Adipose tissue (tissue), 3 donors: ENCODE results near the gene DAPK2. TPM values are rescaled to one million over a fixed set of nuclear protein-coding genes. Genes with fewer than 3 reads are reported as not detected.

Experiments
- H3K27ac ChIP-seq: one replicate; pipeline ENCODE4 v1.5.1; 2013; ENCODE audit warnings: low read depth, low read length
- WGBS, 3 donors: extraction: QIAGEN DNeasy Blood & Tissue Kit; methylation state at CpG; one replicate each; pipeline ENCODE4 v1.1.7; 2013; 5-methylcytosine and 5-hydroxymethylcytosine counted together
- polyA plus RNA-seq, 3 donors: library from polyadenylated mRNA; stranded (reverse); fragments of 200-250 nt; gene quantifications; one replicate each; pipeline ENCODE4 v1.2.3, GENCODE V29; 2013
- donor health status: healthy with polysubstance abuse.
- donor health status: Bipolar disorder and iron deficiency.
- donor health status: healthy.

The DAPK2 gene
- polyA plus RNA-seq, 3 donors: 3.8 to 29.7 (median 9.8) TPM

GRCh38 chr15:64008177-64008576 lies 38.1 kb downstream of the DAPK2 start:
- no peak overlapping the region for H3K27ac ChIP-seq

DNA sequence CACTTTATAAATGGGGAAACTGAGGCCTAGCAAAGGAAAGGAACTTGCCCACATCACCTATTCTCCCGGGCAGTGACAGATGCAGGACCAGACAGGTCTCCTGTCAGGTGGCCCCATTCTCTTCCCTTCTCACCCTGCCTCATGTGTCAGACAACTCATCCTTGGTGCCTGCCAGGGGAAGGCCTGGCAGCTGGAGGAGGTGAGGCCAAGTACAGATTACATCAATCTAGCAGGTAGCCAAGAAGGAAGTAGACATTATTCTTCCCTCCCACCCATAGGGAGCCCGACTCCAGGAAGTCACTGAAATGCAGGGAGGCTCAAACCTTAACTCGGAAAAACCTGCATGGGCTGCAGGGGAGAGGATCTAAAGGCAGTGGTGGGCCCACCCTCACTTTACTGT lies 39.6 kb downstream of the DAPK2 start:
- H3K27ac ChIP-seq: no peak overlapping the region

DNA sequence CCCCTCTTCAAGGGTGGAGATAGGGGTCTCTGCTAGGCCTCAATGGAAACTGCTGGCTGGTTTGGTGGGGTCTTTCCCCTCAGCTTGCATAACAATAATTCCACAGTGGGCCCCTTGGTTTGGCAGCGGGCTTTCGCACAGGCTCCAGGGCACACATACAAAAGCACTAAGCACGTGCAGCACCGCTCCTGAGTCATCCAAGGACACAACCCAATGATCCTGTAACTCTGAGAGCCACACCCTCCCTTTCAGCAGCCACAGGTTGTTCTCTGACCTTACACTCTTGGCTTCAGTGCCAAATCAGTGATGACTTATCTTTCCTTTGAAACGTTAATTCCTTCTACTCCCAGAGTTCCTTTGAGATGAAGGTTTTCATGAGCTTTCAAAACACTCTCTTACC lies 41.7 kb downstream of the DAPK2 start:
- H3K27ac ChIP-seq: no peak overlapping the region
- WGBS, 3 donors: 45 to 71% (median 63%) methylated on average over 5 of the region's 5 CpGs

More for the DNA sequence above, 39.6 kb downstream of the DAPK2 start:
- 61 to 81% (median 61%) methylated on average over 3 of the region's 3 CpGs for WGBS, 3 donors

DNA sequence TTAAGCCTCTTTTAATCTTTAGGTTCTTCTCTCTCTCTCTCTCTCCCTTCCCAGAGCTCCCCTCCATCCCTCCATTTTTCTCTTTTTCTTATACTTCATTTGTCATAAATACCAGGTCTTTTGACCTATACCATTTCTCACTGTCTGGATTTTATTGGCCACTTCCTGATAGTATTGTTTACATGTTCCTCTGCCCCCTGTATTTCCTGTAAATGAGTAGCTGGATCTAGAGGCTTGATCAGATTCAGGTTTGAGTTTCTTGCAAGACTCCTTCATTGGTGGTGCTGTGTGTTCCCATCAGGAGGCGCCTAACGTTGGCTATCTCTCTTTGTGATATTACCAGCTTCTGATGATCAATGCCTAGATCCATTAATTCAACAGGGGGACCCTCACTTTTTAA lies 42.2 kb downstream of the DAPK2 start:
- 77 to 89% (median 82%) methylated on average over 2 of the region's 2 CpGs for WGBS, 3 donors
- H3K27ac ChIP-seq: no peak overlapping the region

DNA sequence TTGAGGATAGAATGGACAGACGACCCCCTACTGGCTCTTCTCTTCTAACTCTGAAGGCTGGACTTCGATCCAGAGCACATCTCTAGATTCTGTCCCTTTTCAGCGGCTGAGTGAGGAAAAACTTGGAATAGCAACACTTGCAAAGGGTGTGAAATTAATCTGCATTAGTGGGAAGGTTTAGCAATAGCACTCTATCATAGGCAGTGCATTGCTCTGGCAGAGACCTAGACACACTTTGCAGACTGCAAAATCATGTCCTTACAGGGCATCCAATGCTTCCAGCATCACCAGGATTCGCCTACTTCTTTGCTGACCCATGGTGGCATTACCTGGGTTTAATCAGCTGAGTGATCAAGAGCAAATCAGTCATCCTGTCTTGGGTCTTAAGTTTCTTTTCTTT lies 43.1 kb downstream of the DAPK2 start:
- 85 to 88% (median 87%) methylated on average over 4 of the region's 4 CpGs for WGBS, 3 donors
- H3K27ac ChIP-seq: no peak overlapping the region

DNA sequence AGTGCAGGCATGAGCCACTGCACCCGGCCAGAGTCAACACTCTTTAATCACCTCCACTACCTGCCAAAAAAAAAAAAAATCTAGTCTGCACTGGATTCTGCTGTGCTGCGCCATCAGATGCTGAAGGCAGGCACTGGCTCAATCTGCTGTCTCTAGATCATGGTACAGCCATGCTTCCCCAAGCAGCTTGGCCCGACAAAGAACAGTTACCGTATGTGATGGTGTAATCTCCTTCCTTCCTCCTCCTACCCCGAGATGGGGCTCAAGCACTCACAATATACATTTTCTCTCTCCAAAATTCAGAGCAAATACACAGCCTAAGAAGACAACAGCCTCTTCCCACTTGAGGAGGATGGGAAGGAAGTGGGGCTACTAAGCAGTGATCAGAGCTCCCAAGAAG lies 45.1 kb downstream of the DAPK2 start:
- no peak overlapping the region for H3K27ac ChIP-seq
- WGBS, 3 donors: 38 to 77% (median 67%) methylated on average over 5 of the region's 5 CpGs

- H3K27ac ChIP-seq: no peak overlapping the region
- WGBS, 3 donors: 80 to 86% (median 83%) methylated on average over 4 of the region's 4 CpGs
These were observed 45.9 kb downstream of the DAPK2 start for GRCh38 chr15:64000183-64000951.

DNA sequence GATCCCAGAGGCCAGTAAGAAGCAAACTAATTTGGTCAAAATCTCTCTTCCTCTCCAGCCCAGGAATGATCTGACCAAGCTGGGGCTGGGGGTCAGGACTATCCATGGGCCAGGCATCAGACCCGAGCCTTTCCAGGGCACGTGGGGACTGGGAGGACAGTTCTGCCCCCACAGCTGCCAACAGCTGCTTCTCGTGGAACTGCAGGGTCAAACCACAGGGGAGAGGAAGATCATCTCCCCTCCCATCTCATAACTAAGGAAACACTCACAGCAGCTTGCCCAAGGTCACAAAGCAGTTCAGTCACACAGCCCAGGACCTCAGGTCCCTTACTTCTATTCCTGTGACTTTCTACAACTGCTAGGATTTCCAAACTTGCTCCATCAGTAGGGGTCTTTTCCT lies 47.1 kb downstream of the DAPK2 start:
- 12 to 47% (median 17%) methylated on average over 3 of the region's 3 CpGs for WGBS, 3 donors

GRCh38 chr15:63998489-63998888 lies 47.8 kb downstream of the DAPK2 start:
- 38 to 63% (median 43%) methylated on average over 8 of the region's 8 CpGs for WGBS, 3 donors
- H3K27ac ChIP-seq: no peak overlapping the region

More for the DNA sequence above, 47.1 kb downstream of the DAPK2 start:
- H3K27ac ChIP-seq: no peak overlapping the region

DNA sequence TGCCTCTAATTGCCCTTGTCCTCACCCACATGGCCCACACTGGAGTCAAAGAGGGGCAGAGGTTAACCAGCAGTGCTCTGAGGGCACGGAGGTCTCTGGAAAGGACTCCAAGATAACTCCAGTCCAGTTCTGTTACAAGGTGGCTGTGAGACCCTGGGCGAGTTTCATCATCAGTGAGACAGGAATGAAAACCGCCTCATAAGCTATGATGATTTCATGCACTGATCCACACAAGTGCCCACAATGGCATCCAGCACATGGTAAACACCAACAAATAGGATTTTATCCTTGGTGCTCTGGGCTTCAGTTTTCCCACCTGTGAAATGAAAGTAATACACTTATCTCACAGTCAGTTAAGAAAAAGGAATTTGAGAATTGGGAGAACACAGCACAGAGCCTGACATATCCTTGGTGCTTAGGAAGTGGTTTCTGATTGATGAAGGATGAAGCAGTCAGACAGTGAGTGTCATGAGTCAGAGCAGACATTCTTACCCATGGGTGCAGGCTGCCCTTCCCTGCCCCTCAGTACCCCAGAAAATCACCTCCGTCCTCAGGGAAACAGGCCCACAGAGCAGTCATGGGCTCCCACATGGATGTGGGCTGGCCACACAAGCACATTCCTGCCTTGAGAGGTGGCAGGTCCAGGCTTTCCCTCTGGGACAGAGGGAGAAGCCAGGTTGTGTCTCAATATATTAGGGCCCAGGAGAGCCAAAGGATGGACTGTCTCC lies 48.4 kb downstream of the DAPK2 start:
- WGBS, 3 donors: 91 to 98% (median 91%) methylated on average over 4 of the region's 4 CpGs
- H3K27ac ChIP-seq: no peak overlapping the region

DNA sequence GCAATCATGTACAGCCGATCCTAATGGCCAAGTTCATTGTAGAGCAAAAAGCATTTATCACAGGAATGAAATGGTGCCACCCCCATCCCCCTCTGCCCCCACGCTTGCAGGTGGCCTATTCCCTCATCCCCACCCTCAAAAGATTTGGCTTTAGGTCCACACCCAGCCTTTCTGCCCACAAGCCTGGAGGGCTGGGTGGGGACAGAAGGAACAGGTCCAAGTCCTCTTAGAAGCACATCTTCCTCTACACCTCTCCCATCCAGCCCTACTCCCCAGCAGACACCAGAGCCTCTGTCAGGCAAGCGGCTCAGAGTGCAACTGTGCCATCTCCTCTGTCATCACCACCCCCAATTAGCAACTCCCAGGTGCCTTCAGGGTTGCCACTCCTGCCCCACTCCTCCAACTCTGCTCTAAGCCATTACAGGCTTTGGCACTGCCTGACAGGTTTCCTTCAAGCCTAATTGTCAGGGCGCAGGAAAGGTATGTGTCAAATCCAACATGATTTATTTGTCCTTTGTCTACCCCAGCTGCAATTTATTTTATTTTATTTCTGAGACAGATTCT lies 49.4 kb downstream of the DAPK2 start:
- no peak overlapping the region for H3K27ac ChIP-seq
- 92 to 97% (median 96%) methylated on average over 4 of the region's 4 CpGs for WGBS, 3 donors

- WGBS, 3 donors: 91 to 100% (median 93%) methylated on average over 1 of the region's 1 CpG
- H3K27ac ChIP-seq: no peak overlapping the region
These were observed 50.5 kb downstream of the DAPK2 start for GRCh38 chr15:63995789-63996188.

DNA sequence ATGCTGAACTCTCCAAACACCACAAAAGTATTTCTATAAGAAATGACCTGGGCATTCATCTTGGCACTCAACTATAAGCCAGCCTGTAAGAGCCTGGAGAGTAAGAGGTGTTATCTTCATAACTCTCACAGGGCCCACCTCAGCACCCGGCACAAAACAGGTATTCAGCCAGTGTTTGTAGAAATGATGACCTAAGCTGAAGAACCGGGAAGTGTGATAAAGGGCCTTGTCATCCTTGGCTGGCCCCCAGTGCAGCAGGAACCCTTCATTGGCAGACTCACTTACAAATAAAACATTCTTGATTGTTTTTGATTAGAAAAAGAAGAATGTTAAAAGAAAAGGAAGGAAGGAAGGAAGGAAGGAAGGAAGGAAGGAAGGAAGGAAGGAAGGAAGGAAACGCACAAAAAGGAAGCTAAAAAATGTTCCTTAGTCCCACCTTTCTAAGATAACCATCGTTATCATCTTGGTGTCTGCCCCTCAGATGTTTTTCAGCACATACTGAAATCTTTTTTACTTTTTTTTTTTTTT lies 52.1 kb downstream of the DAPK2 start:
- 42 to 63% (median 45%) methylated on average over 4 of the region's 4 CpGs for WGBS, 3 donors

DNA sequence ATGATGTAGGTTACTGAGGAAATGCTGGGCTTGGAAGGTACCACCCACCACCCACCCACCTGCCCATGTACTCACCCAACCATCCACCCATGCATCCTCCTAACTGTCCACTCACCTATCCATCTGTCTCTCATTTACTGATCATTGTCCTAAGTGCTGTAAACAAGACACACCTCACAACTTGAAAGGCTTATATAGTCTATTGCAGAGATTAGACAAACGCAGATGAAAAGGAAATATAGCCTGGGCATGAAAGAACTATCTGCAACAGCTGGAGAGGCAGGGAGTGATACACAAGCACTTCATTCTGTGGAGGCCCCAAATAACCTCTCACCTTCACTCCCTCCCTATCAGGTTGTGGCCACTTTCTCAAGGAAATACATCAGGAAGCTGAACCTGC lies 54.0 kb downstream of the DAPK2 start:
- H3K27ac ChIP-seq: no peak overlapping the region
- 43 to 82% (median 48%) methylated on average over 1 of the region's 1 CpG for WGBS, 3 donors

More for the DNA sequence above, 52.1 kb downstream of the DAPK2 start:
- H3K27ac ChIP-seq: no peak overlapping the region

DNA sequence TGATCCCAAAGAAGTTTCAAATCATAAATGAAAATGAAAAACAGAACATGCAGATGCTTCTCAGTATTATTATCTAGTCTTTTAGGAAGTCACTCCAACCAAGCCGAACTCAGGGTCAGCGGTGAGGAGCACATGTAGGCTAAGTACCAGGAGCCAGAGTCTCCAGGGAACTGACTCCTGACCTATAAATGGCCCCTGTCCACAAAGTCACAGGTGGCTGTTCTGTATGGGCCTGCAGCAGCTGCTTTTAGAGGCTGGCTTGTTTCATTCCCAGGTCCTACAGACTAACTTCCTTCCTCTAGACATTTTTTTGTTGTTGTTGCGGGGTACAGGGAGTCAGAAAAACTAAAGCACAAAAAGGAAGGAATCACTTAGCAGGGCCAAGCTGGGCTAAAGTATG lies 54.6 kb downstream of the DAPK2 start:
- 49 to 73% (median 57%) methylated on average over 3 of the region's 3 CpGs for WGBS, 3 donors

GRCh38 chr15:63990454-63990853 lies 55.8 kb downstream of the DAPK2 start:
- 35 to 74% (median 56%) methylated on average over 8 of the region's 8 CpGs for WGBS, 3 donors
- H3K27ac ChIP-seq: no peak overlapping the region

More for the DNA sequence above, 54.6 kb downstream of the DAPK2 start:
- no peak overlapping the region for H3K27ac ChIP-seq

DNA sequence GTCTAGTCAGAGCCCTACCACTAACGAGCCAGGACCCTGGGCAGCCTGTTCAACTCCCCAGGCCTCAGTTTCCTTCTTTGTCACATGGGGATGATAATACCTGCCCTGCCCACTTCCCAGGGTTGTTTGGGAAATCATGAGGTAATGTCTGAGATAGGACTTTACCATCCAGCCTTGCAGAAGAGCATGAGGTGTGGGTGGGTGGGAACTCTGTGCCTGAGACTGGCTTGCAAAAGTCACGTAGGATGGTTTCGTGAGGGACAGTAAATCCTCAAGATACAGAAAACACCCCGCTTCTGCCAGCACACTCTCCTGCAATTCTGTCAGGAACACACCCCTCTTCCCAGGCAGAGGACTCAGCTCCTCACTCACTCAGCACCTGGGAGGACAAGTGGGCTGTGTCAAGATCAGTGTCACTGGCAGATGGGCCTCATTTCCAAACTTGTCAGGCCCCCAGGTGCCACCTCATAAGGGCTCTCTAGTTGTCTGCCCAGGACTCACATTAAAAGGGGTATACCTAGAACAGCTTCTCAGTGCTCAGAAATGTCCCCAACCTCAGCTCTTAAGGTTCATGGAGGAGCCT lies 58.4 kb downstream of the DAPK2 start:
- no peak overlapping the region for H3K27ac ChIP-seq
- 82 to 95% (median 87%) methylated on average over 4 of the region's 4 CpGs for WGBS, 3 donors

DNA sequence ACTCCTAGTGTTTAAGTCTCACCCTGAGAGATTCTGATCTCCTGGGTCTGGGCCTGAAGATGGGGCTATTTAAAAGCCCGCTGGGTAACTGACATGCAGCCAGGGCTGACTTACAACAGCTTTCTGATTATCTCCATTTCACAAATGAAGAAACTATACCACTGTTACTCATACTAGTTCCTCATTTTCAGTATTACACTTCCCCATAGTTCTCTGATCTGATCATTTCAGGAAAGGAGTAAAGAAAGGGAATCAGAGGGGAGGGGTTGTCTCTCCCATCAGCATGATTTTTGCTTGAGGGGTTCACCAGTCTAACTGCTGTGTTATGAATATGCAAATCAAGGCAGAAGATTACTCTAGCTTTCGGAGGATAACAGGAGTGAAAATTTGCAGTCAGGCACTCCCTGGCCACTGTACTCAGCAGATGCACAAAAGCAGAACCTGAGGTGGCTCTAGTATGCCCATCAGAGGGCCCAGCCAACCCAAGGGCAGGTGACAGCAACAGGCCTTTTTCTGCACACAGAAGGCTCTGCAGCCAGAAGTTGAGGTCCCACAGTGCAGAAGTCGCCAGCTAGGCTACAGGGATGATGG lies 59.4 kb downstream of the DAPK2 start:
- H3K27ac ChIP-seq: no peak overlapping the region
- WGBS, 3 donors: 57 to 97% (median 68%) methylated on average over 3 of the region's 3 CpGs
